ENCODE data around the gene ERICH3.
"Not testable (repeated sequence)": the region's sequence is repeated elsewhere in the genome, so short reads cannot be mapped to it uniquely, and the experiment has no call there.

The ERICH3 gene

DNA sequence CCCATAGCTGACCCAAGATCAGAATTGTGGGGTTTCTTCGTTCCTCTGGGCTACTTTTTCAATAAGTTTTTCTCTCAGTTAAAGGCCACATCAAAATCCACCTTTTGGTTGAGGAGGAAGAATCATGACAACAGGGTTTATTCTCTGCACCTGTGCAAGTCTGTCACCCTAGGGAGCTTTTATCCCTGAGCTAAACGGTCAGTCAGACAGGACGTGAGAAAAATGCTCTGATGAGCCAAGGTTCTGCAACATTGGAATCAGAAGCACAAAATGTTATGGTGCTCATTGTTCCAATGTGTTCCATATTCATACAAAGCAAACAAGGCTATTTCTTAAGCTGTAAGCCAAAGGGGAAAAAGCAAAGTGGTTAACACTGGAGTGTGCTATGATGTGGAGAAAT lies 7.4 kb upstream of the ERICH3 start:
- ATAC-seq = no peak

DNA sequence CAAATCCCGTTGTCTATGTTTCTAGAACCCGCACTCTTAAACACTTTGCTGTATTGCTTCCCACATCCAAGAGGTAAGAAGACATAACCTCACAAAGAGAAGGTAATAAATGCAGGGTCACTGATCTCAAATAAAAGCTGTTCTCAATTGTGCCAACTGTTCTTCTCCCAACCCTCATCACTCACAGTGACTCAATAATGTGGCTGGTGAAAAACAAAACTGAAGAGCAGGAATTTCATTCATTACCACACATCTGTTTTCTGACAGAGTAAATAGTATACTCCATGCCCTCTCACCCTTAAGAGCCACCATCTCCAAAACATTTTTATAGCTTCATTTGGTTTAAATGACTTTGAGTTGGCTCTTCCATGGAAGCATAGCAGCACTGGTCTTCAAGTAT lies 6.2 kb upstream of the ERICH3 start:
- ATAC-seq = no peak

DNA sequence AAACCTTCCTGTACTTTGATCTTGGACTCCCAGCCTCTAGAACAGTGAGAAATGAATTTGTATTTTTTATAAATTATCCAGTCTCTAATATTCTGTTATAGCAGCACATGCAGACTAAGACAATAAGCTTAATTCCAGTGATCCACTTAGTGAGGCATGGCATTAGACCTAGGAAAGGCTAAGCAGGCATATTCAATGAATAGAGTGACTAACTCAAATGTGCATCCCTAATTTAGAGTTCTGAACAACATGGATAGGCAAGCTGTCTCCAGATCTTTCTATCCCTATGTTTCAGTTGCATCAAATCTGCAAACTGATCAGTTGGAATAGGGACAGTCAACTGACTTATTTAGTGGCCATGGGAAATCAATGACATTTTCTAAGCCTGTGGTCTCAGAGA lies 4.3 kb upstream of the ERICH3 start:
- no peak for ATAC-seq

DNA sequence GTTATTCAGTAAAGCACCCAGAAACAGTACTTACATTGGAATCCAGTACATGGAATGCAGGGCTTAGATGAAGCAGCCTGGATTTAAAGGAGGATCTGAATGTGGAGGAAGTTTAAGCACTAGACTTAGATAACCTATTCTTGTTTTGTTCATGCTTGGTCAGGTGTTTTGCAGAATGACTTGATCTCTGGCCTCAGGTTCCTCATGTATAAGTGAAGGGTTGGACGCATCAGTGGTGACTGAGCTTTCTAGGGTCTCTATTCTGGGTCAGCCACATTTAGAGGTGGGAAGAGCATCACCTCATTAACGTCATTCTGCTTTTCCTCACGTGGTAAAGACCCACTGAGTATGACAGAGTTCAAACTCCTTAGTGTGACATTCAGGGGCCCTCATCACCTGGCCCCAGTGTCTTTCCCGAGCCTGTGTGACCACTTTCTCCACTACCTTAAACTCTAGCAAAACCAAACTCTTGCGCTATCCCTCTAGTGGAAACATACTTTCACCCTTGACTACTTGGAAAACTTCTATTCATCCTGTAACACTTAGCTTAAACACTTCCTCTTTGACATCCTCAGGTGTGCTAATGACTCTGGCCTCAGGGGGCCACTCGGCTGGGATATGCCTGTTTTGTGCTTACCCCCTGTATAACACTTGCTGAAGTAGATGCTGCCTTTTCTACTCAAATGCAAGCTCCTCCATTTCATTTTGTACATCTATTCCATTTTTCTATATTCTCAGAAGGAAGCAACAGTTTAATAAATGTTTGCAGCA lies 871 bp upstream of the ERICH3 start:
- no peak for ATAC-seq

DNA sequence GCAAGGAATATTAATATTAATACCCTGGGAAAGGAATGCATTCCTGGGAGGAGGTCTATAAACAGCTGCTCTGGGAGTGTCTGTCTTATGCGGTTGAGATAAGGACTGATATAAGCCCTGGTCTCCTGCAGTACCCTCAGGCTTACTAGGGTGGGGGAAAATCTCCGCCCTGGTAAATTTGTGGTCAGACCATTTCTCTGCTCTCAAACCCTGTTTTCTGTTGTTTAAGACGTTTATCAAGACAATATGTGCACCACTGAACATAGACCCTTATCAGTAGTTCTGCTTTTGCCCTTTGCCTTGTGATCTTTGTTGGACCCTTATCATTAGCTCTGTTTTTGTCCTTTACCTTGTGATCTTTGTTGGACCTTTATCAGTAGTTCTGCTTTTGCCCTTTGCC lies 2.7 kb downstream of the ERICH3 start:
- ATAC-seq = not testable (repeated sequence)

DNA sequence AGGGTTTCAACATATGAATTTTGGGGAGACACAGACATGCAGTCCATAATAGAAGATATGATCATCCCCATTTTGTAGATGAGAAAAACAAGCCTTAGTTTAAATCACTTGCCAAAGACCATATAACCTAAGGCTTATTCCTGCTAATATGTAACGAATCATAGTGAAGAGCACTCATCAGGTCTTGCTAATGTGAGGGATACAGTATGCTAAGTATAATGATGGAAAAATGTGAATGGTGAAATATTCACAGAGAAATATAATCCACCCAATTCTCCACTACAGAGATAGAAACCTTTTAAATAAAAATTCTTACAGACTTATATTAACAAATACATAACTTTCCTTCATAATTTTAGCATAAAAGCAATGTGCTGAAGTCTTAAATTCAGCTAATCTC lies 18.9 kb downstream of the ERICH3 start:
- no peak for ATAC-seq

DNA sequence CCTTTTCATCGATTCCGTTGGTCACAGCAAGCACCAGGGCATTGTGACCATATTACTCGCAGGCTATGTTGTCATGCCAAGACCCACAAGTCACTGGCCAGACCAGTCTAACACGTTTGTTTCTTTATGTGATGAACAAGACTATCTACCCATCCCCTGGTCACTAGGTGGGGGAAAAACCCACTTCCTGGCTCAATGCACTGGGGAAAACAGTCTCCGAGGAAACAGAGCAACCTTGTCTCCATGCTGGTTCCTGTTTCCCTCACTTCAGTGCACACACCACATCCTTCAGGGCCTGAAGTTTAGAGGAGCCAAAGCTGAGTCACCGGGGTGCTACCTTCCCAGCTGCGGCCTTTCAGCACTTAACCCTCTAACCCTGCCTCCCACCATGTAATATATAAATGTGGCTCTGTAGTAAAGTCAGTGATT lies 20.9 kb downstream of the ERICH3 start:
- ATAC-seq = peak; percentile 30 to 33

DNA sequence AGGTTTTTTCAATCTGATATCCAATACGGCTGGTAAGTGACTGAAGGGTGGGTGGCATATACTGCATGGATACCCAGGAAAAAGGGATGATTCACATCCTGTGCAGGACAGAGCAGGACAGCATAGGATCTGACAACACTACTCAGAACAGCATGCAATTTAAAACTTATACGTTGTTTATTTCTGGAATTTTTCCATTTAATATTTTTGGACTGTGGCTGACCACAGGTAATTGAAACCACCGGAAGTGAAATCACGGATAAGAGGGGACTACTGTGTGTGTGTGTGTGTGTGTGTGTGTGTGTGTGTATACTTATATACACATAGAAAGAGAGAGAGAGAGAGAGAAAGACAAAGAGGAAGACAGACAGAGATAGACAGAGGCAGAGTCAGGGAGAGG lies 23.0 kb downstream of the ERICH3 start:
- no peak for ATAC-seq

DNA sequence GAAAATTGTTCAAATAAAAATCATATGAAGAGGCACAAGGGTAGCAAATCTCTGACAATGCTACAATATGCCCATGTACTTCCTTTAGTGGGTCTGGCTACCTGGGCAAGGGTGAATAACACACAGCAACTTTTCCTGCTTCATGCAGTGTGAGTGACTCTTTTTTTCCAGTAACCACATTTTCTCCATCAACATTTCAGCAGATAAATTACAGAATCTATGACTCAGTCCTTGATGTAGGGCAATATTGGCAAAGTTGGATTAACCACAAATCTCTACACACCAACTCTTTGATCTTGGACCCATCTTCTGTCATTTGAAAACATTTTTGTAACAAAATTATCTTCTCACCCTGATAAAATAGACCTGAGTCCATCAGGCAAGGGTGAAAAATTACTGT lies 31.7 kb downstream of the ERICH3 start:
- ATAC-seq = no peak

DNA sequence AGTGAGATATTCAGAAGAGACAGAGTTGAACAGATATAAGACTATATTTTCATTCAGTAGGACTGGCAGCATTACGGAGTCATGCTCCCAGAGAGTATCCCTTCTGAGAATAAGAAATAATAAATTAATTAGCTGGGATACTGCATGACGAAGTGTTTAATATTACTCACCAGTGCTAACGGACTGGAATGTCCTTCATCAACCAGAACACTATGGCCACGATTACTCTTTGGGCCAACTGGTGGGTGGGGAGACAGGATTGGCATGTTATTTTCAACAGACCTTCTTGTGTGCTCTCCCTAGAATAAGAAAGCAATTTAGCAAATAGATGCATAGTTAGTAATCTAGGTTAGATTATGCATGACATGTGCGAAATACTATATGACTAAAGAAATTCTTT lies 32.4 kb downstream of the ERICH3 start:
- no peak for ATAC-seq

DNA sequence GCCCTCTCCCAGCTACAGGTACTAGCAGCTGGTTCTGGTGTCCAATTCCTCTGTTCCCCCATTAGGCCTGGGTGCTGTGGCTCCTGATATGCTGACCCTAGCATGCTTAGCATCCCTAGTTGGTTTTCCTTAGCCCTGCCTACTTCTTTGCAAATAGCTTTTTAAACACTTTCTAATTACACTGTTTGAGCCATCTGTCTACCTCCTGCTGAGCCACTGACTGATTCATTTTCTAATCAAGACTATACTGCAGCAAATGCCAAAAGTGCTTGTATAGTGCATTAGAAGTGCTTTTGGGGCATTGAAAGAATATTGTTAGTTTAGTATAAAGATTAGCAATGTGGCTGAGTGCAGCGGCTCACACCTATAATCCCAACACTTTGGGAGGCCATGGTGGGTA lies 36.3 kb downstream of the ERICH3 start:
- no peak for ATAC-seq

DNA sequence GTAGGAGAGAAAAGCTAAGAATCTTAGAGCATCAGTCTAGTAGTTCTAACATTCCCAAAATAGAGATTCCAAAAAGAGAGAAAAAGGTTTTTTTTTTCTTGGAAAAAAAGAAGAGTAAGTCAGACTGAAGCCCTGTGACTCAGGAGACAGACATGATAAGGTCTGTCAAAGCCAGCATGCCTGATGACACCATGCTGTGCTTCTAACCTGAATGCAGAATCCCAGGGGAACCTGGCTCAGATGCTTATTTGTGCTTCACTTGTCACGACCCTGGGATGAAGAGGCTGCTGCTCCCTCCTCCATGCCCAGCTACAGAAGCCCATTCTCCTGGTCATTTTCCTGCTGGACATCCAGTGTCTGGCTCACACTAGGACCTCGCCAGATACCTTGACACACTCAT lies 44.3 kb downstream of the ERICH3 start:
- no peak for ATAC-seq

DNA sequence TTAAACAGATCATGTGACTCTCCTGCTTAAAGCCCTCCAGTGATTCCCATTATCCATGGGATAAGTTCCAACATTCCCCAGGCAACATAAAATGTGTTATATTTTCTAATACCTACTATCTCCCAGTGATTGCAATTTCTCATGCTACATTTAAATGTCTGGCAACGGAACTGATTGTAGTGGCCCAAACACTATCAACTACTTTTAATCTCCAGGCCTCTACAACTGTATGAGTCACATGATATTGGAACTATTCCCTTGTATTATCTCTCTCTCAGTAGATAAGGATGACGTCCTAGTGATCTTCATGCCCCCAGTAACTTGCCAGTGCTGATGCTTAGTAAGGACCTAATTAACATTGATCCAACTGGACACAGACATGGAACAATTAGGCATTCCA lies 49.9 kb downstream of the ERICH3 start:
- no peak for ATAC-seq

DNA sequence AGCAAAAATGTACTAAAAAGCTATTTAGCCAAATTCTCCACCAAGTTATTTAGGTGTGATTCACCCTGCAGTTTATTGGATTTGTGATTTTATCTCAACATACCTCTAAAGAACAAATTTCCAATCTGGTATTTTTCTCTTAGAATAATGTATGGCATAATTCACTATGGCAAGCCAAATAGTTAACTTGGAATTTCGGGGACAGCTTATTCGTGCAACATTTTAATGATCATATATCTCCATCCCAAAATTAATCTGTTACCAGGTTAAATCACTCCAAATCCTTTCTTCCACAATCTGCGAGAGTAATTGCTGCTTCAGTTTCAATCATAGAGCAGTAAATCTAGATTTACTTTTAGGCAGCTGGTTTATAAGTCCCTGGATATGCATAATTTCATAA lies 53.4 kb downstream of the ERICH3 start:
- ATAC-seq = no peak

DNA sequence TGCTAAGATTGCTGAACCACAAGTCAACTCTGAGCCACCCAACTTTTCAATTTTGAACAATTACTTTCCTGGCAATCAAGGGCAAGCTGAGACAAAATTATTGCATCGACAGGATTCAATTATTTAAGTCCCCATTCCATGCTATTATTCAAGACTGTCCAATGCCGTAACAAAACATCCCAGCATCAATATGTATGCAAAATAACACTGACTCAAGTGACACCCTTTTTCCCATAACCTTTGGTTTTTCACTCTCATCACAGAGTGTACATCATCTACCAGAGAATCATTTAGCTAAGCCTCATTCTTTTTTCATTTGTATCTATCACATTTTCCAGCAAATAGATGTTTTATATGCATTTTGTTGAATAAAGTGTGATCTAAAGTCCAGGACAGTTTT lies 54.6 kb downstream of the ERICH3 start:
- ATAC-seq = no peak

DNA sequence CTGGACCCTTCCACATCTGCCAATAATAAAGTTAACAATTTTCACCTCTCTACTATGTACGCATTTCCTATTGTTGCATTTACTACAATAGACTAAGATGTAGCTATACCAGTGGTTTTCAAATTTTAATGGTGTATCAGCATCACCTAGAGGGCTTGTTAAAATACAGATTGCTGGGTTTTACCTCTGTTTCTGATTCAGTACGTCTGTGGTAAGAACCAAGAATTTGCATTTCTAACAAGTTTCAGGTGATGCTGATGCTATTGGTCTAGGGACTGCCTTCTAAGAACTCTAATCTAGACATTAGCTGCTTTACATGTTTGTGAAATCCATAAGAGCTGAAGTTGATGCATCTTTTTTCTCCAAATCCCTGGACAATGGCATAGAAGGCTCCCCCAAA lies 59.7 kb downstream of the ERICH3 start:
- no peak for ATAC-seq

DNA sequence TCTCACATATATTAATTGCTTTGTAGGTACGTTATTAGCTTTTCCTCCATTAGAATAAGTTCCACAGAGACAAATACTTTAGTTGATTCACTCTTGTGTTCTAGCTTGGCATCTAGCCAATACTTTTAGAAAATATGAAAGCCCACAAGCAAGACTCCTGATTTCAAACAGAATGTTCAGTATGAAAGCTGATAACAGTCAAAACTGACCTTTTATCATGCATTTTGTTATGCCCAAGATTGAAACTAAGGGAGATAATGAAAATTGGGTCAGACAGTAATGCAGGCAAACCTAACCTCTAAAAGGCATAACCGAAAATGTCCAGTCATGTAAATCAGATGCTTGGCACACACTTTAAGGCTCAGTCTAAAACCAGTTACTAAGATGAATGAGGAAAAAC lies 61.7 kb downstream of the ERICH3 start:
- ATAC-seq = no peak

DNA sequence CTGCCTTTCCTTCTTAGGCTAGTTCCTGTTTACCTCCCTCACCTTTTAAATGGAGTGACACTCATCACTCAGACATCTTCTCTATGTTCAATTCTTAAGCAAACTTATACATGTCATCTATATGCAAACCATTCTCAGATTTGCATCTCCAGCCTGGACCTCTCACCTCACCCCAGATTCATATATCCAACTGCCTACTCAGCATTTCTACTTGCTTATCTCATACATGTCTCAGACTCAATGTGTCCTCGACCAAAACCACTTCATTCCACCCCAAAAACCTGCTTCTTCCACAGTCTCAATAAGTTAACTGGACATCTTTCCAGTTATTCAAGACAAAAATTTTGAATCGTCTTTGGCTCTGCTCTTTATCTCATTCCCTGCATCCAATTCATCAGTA lies 62.6 kb downstream of the ERICH3 start:
- ATAC-seq = no peak

DNA sequence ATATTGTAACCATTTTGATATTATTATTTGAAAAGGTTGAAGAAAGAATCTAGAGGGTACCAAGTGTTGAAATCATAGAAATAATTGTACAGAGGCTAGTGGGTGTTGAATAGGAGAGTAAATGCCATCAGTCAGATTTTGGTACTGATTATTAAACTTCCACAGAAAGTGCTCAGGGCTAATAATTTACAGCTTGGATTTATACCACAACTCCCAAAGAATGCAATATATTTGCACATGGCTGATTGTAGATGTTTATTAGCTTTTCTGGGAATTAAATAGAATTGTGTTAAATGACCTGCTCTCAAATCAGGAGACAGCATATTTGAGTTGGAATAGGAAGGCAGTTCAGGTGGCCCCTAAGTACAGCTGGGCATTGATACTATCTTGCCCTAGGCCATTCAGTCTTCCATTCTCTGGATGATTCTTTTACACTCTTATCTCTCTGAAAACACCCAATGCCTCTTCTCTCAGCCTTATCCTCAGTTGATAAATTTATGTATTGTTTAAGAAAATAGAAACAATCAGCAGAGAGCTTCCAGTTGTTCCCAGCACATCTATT lies 63.7 kb downstream of the ERICH3 start:
- ATAC-seq = no peak

DNA sequence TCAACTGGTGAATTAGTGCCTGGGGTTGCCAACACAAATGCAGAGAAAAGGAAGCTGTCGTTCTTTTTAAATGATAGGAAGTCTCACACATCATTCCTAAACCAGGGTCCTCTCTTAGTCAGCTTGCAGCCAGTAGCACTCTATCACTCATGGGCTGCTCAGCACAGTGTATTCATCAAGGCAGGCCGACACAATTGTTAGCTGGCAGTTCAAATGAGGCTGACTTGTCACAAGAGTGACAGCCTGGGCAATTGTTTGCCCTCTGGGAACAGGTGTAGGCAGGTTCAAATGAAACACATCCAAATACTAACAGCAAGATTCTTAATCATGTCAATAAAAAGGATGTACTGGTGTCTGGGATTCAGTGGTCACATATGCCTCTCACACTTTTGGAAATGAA lies 76.9 kb downstream of the ERICH3 start:
- ATAC-seq = no peak

DNA sequence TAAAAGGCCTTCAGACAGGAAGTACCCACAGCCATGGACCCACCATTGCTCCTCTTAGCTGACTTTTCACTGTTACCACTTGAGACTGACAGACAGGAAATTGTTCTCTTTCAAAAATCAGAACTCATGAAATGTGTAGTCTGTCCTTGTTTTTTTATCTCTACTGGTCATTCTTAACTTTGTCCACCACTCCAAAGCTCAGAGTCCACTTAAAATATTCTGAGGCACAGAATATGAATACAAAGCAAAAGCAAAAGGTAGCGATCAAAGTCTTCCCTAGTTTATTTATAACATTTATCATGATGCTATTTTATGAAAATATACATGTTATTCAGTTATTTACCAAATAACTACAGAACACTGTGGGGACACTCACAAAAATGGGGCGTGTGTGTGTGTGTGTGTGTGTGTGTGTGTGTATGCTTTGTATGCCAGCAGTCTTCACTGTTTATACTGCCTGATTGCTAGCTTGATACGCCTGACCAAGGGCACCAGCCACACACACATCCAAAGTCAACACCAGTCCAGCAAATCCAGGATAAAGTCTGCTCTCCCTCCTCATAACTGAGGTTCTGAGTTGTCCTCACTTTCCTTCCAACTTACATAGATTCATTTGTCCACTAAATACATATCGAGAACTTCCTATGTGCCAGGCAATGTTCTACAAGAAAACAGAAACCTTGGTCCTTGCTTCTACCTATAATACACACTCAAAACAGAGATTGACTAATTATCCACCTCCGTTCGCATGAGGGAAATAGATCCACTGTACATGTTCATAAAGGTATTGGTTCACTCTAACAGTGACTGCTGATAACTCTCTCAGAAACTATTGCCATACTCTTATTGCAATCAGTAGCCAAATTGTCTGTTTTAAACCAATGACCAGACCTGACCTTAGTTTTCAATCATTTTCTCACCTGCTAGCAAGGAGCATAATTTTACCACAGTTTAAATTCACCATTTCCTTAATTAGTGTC lies 79.4 kb downstream of the ERICH3 start:
- ATAC-seq = no peak

DNA sequence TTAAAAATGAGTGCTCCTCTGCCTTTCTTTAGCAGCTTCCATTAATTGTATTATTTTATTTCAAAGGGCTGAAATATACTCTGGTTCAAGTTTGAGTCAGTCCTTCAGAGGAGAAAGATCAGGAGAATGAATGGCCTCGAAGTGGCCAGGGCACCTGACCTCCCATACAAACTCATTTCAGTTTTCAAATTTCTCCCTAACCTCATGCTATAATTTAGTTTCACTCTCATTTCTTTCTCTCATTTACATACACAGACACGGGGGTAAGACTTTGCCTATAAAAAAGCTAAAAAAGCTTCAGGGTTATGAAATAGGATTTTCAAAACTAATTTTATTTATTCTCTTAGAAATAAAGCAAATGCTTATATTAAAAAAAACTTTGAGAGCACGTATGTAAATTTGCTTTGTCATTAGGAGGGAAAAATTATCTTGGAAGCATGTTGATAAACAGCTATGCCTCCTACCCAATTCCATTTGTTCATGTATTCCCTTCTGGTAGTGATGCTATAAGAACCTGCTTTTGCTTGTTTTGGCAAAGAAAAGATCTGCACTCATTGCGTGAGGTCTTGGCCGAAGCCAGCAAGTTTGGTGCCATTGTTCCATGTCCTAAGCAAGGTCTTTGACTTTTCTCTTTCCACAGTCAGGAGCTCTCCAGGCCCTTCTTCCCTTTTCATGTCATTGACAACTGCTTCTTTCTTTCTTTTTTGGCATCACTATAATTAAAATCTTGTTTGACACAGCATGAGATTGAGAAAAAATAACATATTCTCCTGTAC lies 80.8 kb downstream of the ERICH3 start:
- ATAC-seq = no peak

DNA sequence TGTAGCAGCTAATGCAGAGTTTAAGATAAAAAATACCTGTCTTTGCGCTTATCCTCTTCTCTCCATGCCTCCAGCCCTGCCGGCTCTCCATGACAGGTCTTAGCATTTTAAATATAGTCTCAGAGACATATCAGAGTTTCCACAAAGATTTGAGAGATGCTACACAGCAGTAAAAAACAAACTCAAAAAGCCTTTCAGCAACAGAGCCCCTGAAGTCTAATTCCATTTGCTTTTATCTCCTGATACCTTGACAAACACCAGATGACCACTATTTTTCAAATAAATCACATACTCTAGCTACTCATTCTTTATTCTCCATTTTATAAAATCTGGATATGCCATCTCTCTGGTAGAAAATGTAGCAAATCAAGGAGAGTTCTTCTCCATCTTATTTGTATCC lies 81.6 kb downstream of the ERICH3 start:
- no peak for ATAC-seq
